GM12878 (cell line): ENCODE measurements around the gene ARHGAP26. TPM values are rescaled to one million over a fixed set of nuclear protein-coding genes. Genes with fewer than 3 reads are reported as not detected.

Experiments used
- ATAC-seq: fragments of 200-7000 bp; cut with Tn5 transposase; 3 replicates; pipeline ENCODE4 v1.9.1; 2020; ENCODE audit warnings: mild to moderate bottlenecking, moderate library complexity
- BruUV-seq: library from RNA; stranded (reverse); fragments of 400-500 nt; replicated peaks from 2 replicates; lab custom pipeline; 2021; lab: Mats Ljungman, UMichigan
- CTCF ChIA-PET: fragments of 300-600 bp; sonication (Branson Sonifier 250); formaldehyde crosslinking; extraction: SDS; loops from one replicate; lab custom pipeline; 2021; ENCODE audit warnings: inconsistent platforms; lab: Yijun Ruan, JAX
- POLR2A ChIA-PET: fragments of 350-600 bp; formaldehyde crosslinking; extraction: SDS; loops from one replicate; lab custom pipeline; 2021; ENCODE audit warnings: inconsistent platforms; lab: Charles Lee
- RAD21 ChIA-PET: fragments of 300-600 bp; sonication (Branson Sonifier 250); formaldehyde crosslinking; loops from one replicate; lab custom pipeline; 2023; ENCODE audit warnings: antibody characterized with exemption; ENCODE audit not compliant: unreplicated experiment; lab: Charles Lee
- SMC1A ChIA-PET: fragments of 300-600 bp; sonication (Branson Sonifier 250); formaldehyde crosslinking; loops from one replicate; lab custom pipeline; 2023; ENCODE audit not compliant: unreplicated experiment, uncharacterized antibody; lab: Charles Lee
- DNase-seq: peaks from one replicate; pipeline ENCODE4 v3.0.0-alpha.2; 2011; ENCODE audit warnings: low read depth, low spot score
- FAIRE-seq: peaks from 3 replicates; lab custom pipeline; 2011; peaks lifted over from hg19 to GRCh38; lab: Jason Lieb, UNC
- H2AFZ ChIP-seq: 2 replicates; pipeline ENCODE4 v1.6.0; 2011; ENCODE audit warnings: low read depth, low read length, control low read depth; ENCODE audit not compliant: control insufficient read depth
- H3K27ac ChIP-seq: 2 replicates; pipeline ENCODE4 v1.5.1; 2011; ENCODE audit warnings: control low read depth; ENCODE audit not compliant: control insufficient read depth, insufficient read depth
- H3K27me3 ChIP-seq, 2 experiments: replicated peaks in 1 of 2; 2 replicates each; pipeline versions ENCODE4 v1.6.0 to v1.6.1; 2011; ENCODE audit warnings: low read length in 1 of 2; ENCODE audit not compliant: control insufficient read depth in 2 of 2, insufficient read depth in 2 of 2
- H3K36me3 ChIP-seq, 2 experiments: 2 replicates each; pipeline ENCODE4 v1.5.1; 2011; ENCODE audit warnings: low read length in 1 of 2; ENCODE audit not compliant: control insufficient read depth in 2 of 2, insufficient read depth in 2 of 2
- H3K4me1 ChIP-seq: 2 replicates; pipeline ENCODE4 v1.6.1; 2011; ENCODE audit warnings: mild to moderate bottlenecking, low read length, moderate library complexity, mixed read lengths; ENCODE audit not compliant: control insufficient read depth, insufficient read depth
- H3K4me2 ChIP-seq: 2 replicates; pipeline ENCODE4 v1.6.0; 2011; ENCODE audit warnings: control low read depth; ENCODE audit not compliant: control insufficient read depth, insufficient read depth
- H3K4me3 ChIP-seq: fragments of 200-600 bp; sonication (generic); 2 replicates; pipeline ENCODE4 v1.5.1; 2016
- H3K79me2 ChIP-seq: 2 replicates; pipeline ENCODE4 v1.6.0; 2011; ENCODE audit warnings: low read length; ENCODE audit not compliant: control insufficient read depth, insufficient read depth
- H3K9ac ChIP-seq: 2 replicates; pipeline ENCODE4 v1.8.0; 2011; ENCODE audit warnings: low read length, control low read depth, mixed read lengths; ENCODE audit not compliant: control insufficient read depth, insufficient read depth
- H3K9me3 ChIP-seq: replicated peaks from 3 replicates; pipeline ENCODE4 v1.5.1; 2011; ENCODE audit warnings: mild to moderate bottlenecking, low read length; ENCODE audit not compliant: control insufficient read depth, insufficient read depth
- H4K20me1 ChIP-seq: 2 replicates; pipeline ENCODE4 v1.6.0; 2011; ENCODE audit not compliant: control insufficient read depth, insufficient read depth
- BRCA1 ChIP-seq: IDR thresholded peaks from 2 replicates; pipeline ENCODE4 v1.6.1; 2011; ENCODE audit warnings: low read depth, low read length, improper control_type of control experiment
- CBX3 ChIP-seq: fragments of 200-600 bp; sonication (generic); IDR thresholded peaks from 2 replicates; pipeline ENCODE4 v1.6.1; 2016; ENCODE audit warnings: low read depth, borderline replicate concordance
- CHD4 ChIP-seq: fragments of 200-600 bp; sonication (generic); IDR thresholded peaks from 2 replicates; pipeline ENCODE4 v1.6.1; 2016; ENCODE audit warnings: mild to moderate bottlenecking
- DPF2 ChIP-seq: fragments of 450-650 bp; IDR thresholded peaks from 2 replicates; pipeline ENCODE4 v1.6.1; 2017; ENCODE audit warnings: mild to moderate bottlenecking
- E2F8 ChIP-seq: fragments of 450-650 bp; IDR thresholded peaks from 2 replicates; pipeline ENCODE4 v1.6.1; 2018; ENCODE audit warnings: mild to moderate bottlenecking, low read depth, moderate library complexity; ENCODE audit not compliant: partially characterized antibody
- FOS ChIP-seq: IDR thresholded peaks from 3 replicates; pipeline ENCODE4 v1.6.1; 2011; ENCODE audit warnings: borderline replicate concordance; ENCODE audit not compliant: insufficient read length; ENCODE audit errors: extremely low read depth
- JUND ChIP-seq: IDR thresholded peaks from 2 replicates; pipeline ENCODE4 v1.6.1; 2012; ENCODE audit warnings: low read depth, mild to moderate bottlenecking, low read length, improper control_type of control experiment, moderate library complexity
- NFIC ChIP-seq: IDR thresholded peaks from 2 replicates; pipeline ENCODE4 v1.6.1; 2012; ENCODE audit warnings: low read depth, mild to moderate bottlenecking, inconsistent platforms, low read length, moderate library complexity
- RB1 ChIP-seq: fragments of 450-650 bp; formaldehyde crosslinking; IDR thresholded peaks from 2 replicates; pipeline ENCODE4 v1.6.1; 2017; ENCODE audit warnings: mild to moderate bottlenecking, borderline replicate concordance
- SMAD1 ChIP-seq: fragments of 450-650 bp; IDR thresholded peaks from 2 replicates; pipeline ENCODE4 v1.6.1; 2018; ENCODE audit warnings: mild to moderate bottlenecking, low read depth; ENCODE audit not compliant: partially characterized antibody
- YBX1 ChIP-seq: fragments of 450-650 bp; IDR thresholded peaks from 2 replicates; pipeline ENCODE4 v1.6.1; 2016; ENCODE audit warnings: antibody characterized with exemption
- ZZZ3 ChIP-seq: IDR thresholded peaks from 2 replicates; pipeline ENCODE4 v1.6.1; 2011; ENCODE audit warnings: low read depth; ENCODE audit not compliant: control insufficient read depth, insufficient read length
- WGBS: methylation state at CpG from one replicate; pipeline ENCODE4 v1.1.6; 2016; ENCODE audit warnings: low lambda C conversion rate; ENCODE audit not compliant: insufficient replicate concordance, insufficient coverage; ENCODE audit errors: missing lambda C conversion rate; 5-methylcytosine and 5-hydroxymethylcytosine counted together
- in situ Hi-C: fragments of 300-500 bp; cut with MboI; formaldehyde crosslinking; loops from 9 replicates; pipeline ENCODE4 v1.14.3; 2018; ENCODE audit warnings: mixed read lengths
- intact Hi-C: fragments of 100-400 bp; cut with micrococcal nuclease; formaldehyde crosslinking; loops from one replicate; pipeline ENCODE4 v1.14.2; 2022; ENCODE audit not compliant: unreplicated experiment
- polyA plus RNA-seq, 11 experiments: library from polyadenylated mRNA; depleted of rRNA in 4 of 11; unstranded in 6 of 11; stranded (reverse) in 5 of 11; fragments of >200 nt; fragmentation: Nextera tagmentation in 4 of 11; fragmentation: Illumina TruSeq in 1 of 11; extraction: Ambion mirVana in 4 of 11; extraction: Trizol in 1 of 11; gene quantifications; 1 replicate in 1 of 11; 2 replicates in 10 of 11; pipeline versions ENCODE4 v1.2.1 to v1.2.3, GENCODE V29; 2011 to 2016; ENCODE audit warnings: inconsistent platforms in 2 of 11, missing spikeins in 2 of 11, low read depth in 1 of 11
- total RNA-seq, 4 experiments: library from RNA; depleted of rRNA in 3 of 4; stranded (reverse); fragments of >200 nt in 3 of 4; fragmentation: Illumina TruSeq in 1 of 4; extraction: Trizol in 1 of 4; gene quantifications; 2 replicates each; pipeline versions ENCODE4 v1.2.1 to v1.2.3, GENCODE V29; 2013 to 2021
- TF ChIP-seq, protein P1 (sequence below): IDR thresholded peaks from 2 replicates; pipeline ENCODE4 v1.6.1; 2012; ENCODE audit warnings: improper control_type of control experiment, low read depth, low read length; ENCODE audit not compliant: insufficient replicate concordance
- TF ChIP-seq, protein P2 (sequence below): IDR thresholded peaks from 2 replicates; pipeline ENCODE4 v1.6.1; 2012; ENCODE audit warnings: low read depth, low read length, improper control_type of control experiment

Gene ARHGAP26
- total and polyA plus RNA-seq, 10 of the 15 experiments (the other 5 are each of a cell fraction or from before 2014, with no cell fraction given), result 9.4 to 41.5 (median 19.3) TPM

DNA sequence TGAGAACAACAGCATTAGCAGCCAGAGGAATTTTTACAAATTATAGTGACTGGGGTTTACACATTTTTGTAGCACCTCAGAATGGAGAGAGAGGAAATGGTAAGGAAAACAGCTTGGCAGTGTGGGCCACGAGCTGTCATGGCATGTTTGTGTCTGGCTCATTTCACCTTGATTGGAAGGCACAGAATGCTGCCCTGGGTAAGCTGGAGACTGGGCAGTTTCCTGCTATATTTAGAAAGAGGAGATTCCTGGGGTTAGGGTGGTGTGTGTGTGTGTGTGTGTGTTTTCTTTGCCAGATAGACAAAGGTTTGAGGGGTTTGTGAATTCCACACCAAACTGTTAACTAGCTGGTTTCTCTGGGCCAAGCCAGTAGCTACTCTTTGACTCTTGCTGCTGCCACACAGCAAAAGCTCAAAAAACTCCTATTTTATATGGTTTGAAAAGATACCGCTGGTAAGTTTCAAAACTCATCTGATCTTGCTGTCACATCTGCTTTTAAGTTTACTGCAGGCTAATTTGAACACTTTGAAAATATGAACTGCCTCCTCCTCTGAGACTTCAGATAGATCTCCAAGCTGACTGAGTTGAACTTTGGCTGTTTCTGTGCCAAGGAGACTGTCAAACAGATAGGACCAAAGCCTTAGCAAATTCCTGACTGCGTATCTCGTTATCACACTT, 9.1 kb downstream of the ARHGAP26 start:
- H4K20me1 ChIP-seq, result no peaks in the 10 kb centered on the region
- peaks cover 7% of the 10 kb centered on the region; the same call in 1 of the 2 replicates for H3K4me1 ChIP-seq
- CTCF ChIA-PET, result interaction anchor here (0.8 to 1.2 kb wide), 4 partner anchors 25 to 84 kb away, joined by 3 to 4 read pairs (median 3); no protein-coding TSS in a partner anchor
- H3K36me3 ChIP-seq, result no peaks in the 10 kb centered on the region
- no peak for DNase-seq
- no peaks in the 10 kb centered on the region for H3K79me2 ChIP-seq
- RAD21 ChIA-PET, result interaction anchor here (0.8 kb wide), 1 partner anchor 64 kb away, joined by 3 read pairs; no protein-coding TSS in a partner anchor
- H3K9me3 ChIP-seq, result no peaks in the 10 kb centered on the region
- no peak overlapping the region for H3K4me2 ChIP-seq
- H3K27ac ChIP-seq, result no peak overlapping the region
- H3K27me3 ChIP-seq, result no peaks in the 10 kb centered on the region
- SMC1A ChIA-PET, result interaction anchor here (0.9 to 1.3 kb wide), 2 partner anchors 30 to 102 kb away, joined by 5 to 6 read pairs; no protein-coding TSS in a partner anchor
- H3K4me3 ChIP-seq, result no peak overlapping the region
- H3K9ac ChIP-seq, result no peak overlapping the region
- intact Hi-C loops, result no loop called here
- in situ Hi-C loops, result no loop called here
- POLR2A ChIA-PET, result interaction anchor here (0.5 kb wide), 1 partner anchor 25 kb away, joined by 3 read pairs; no protein-coding TSS in a partner anchor
- no peak for FAIRE-seq
- WGBS, result 55% methylated on average over 4 of the region's 4 CpGs
- no TSS peak for BruUV-seq
- no peak overlapping the region for H2AFZ ChIP-seq
- ATAC-seq, result no peak
- TF ChIP-seq ZZZ3 (no peak), BRCA1 (no peak), NFIC (no peak), FOS (no peak), SMAD1 (no peak), RB1 (no peak), CBX3 (no peak), YBX1 (no peak), JUND (no peak), DPF2 (no peak), CHD4 (no peak), E2F8 (no peak)
- TF ChIP-seq, protein P1, sequence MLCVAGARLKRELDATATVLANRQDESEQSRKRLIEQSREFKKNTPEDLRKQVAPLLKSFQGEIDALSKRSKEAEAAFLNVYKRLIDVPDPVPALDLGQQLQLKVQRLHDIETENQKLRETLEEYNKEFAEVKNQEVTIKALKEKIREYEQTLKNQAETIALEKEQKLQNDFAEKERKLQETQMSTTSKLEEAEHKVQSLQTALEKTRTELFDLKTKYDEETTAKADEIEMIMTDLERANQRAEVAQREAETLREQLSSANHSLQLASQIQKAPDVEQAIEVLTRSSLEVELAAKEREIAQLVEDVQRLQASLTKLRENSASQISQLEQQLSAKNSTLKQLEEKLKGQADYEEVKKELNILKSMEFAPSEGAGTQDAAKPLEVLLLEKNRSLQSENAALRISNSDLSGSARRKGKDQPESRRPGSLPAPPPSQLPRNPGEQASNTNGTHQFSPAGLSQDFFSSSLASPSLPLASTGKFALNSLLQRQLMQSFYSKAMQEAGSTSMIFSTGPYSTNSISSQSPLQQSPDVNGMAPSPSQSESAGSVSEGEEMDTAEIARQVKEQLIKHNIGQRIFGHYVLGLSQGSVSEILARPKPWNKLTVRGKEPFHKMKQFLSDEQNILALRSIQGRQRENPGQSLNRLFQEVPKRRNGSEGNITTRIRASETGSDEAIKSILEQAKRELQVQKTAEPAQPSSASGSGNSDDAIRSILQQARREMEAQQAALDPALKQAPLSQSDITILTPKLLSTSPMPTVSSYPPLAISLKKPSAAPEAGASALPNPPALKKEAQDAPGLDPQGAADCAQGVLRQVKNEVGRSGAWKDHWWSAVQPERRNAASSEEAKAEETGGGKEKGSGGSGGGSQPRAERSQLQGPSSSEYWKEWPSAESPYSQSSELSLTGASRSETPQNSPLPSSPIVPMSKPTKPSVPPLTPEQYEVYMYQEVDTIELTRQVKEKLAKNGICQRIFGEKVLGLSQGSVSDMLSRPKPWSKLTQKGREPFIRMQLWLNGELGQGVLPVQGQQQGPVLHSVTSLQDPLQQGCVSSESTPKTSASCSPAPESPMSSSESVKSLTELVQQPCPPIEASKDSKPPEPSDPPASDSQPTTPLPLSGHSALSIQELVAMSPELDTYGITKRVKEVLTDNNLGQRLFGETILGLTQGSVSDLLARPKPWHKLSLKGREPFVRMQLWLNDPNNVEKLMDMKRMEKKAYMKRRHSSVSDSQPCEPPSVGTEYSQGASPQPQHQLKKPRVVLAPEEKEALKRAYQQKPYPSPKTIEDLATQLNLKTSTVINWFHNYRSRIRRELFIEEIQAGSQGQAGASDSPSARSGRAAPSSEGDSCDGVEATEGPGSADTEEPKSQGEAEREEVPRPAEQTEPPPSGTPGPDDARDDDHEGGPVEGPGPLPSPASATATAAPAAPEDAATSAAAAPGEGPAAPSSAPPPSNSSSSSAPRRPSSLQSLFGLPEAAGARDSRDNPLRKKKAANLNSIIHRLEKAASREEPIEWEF, result no peak
- TF ChIP-seq, protein P2, sequence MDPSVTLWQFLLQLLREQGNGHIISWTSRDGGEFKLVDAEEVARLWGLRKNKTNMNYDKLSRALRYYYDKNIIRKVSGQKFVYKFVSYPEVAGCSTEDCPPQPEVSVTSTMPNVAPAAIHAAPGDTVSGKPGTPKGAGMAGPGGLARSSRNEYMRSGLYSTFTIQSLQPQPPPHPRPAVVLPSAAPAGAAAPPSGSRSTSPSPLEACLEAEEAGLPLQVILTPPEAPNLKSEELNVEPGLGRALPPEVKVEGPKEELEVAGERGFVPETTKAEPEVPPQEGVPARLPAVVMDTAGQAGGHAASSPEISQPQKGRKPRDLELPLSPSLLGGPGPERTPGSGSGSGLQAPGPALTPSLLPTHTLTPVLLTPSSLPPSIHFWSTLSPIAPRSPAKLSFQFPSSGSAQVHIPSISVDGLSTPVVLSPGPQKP, result no peak
